Brain pericyte (primary cell): Measurements from ENCODE around the gene APP.

Experiments
- DNase-seq: peaks from one replicate; pipeline ENCODE4 v3.0.0-alpha.2; 2012; ENCODE audit warnings: low read depth, low spot score

The APP gene

DNA sequence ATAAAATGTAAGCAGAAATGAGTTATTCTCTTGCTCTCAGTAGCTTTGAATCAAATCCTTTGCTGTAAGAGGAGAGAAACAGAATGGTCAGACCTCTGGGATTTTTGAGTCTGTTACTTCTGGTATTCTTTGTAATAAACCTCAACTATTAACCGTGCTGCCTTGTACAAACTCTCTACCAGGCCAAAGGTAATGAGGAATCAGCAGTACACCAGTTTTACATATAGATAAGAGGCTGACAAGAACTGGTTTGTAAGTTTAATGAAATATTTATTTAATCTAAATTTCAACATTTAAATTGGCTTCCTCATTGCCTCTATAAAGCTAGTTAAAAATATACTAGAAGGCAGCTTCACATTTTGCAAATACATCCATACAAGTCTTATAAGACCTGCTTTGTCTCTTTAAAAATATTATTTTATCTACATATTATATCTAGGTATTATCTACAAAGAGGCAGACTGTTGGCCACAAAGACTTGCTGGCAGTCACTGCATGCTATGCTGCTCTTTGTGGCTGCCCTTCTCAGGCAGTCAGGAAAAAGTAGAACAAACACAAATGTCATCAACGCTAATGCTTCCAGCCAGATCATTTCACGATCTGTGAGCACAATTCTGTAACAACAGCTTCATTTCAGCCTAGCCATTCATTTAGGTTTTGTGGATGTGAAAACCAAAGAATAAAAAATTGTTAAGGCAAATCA is 262.8 kb downstream of the APP start:
- DNase-seq: no peak

DNA sequence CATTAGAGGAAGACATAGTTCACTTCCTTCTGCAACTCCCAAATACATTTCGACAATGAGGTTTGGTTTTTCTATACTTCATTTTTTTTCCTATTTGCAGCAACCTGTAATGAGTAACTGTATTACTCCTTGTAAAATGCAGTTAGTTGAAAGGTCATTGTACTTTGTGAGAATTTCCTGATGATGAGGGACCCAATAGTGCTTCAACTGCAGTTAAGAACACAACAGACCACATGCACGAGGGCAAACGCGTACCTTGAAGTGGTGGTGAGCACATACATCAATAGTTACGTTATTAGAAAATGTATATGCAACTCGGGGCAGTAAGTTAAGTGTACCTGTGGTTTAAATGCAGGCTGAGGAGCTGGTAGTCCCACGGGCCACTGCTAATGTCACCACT is 264.0 kb downstream of the APP start:
- DNase-seq: no peak

DNA sequence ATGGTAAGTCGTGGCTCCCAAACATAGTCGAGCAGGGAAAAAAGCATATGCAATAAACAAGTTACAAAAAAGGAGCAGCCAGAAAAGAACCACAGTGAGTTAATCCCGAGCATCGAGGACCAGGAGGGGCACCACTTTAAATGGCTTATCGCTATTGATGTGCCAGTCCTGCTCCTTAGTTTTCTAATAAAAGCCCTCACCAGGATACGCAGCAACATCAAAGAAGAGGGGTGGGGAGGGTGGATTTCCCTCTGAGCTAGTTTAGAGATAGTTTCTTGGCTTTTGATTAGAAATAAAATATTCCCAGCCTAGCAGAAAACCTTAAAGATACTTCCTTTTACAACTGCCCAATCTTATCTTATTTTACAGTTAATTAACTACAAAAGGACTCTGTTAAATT is 265.4 kb downstream of the APP start:
- no peak for DNase-seq

GRCh38 chr21:25904044-25904695 is 266.4 kb downstream of the APP start:
- DNase-seq: no peak

- no peak for DNase-seq
These were observed 267.0 kb downstream of the APP start for GRCh38 chr21:25903607-25904006.

DNA sequence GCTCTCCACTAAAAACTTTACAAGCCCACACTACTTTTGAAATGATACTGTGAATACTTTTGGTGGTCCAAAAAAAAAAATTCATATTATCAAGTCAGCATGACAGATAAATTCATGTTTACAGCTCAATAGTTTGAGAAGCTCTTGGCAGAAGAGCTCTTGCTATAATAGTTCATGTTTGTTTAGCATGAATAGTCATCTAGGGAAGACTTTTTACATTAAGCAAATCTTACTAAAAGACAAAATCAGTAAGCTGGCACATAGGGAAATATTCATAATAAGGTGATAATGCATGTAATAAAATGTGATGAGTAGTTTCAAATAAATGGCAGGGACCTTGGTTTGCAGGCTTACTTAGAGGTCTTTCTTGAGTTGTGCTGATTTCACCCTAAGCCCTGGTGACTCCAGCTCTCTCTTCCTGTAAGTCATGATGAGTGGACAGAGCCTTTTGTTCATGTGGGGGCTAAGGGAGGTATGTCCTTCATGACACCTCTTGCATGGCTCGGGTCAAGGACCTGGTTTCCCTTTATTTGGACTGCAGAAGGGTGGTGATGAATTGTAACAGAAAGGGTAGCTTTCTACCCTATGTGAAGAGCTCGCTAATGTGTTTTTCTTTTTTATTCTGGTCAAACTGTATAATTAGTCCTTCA is 269.1 kb downstream of the APP start:
- no peak for DNase-seq

GRCh38 chr21:25898671-25899070 is 271.9 kb downstream of the APP start:
- DNase-seq: no peak

GRCh38 chr21:25897383-25897782 is 273.2 kb downstream of the APP start:
- DNase-seq: no peak

- DNase-seq: no peak
These were observed 274.0 kb downstream of the APP start for GRCh38 chr21:25896501-25897056.

DNA sequence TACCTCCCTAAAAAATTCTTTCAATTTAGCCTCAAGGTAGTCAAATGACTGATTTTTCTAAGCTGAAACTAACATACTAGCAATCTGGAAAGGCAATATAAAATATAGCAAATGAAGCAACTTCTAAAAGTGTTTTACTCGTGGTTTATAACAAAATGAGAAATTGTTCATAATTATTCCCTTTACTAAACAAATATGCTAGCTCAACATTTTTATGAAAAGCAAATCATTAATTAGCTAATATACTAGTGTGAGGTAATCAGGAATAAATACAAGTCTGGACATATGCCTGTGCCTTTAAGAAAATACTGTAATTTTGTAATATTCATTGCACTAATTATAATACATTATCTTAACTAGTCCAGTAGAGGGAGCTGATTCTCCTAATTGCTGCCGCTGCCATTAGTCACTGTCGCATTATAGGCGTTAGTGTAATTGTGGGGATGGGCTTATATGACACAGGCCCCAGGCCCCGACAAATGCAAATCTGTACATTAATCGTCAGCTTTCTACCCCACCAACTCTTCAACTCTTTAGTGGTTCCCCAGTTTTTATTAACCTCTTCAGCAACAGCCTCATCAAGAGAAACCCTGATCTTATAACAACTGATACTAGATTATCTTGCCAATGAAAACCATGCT is 274.9 kb downstream of the APP start:
- DNase-seq: no peak

- DNase-seq: no peak
These were observed 277.4 kb downstream of the APP start for GRCh38 chr21:25893191-25893590.

DNA sequence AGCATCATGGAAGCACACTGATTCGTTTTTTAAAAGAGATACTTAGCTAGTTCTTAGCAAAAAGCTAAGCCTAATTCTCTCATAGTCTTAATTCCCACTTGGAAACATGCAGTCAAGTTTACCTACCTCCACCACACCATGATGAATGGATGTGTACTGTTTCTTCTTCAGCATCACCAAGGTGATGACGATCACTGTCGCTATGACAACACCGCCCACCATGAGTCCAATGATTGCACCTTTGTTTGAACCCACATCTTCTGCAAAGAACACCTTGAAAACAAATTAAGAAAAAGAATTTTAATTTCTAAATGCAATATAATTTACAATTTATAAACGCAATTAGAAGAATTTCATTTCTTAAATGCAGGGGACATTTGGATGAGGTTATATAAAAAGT is 279.0 kb downstream of the APP start:
- no peak for DNase-seq

- no peak for DNase-seq
These were observed 280.6 kb downstream of the APP start for GRCh38 chr21:25890001-25890400.

- no peak for DNase-seq
These were observed 281.9 kb downstream of the APP start for GRCh38 chr21:25888711-25889110.

DNA sequence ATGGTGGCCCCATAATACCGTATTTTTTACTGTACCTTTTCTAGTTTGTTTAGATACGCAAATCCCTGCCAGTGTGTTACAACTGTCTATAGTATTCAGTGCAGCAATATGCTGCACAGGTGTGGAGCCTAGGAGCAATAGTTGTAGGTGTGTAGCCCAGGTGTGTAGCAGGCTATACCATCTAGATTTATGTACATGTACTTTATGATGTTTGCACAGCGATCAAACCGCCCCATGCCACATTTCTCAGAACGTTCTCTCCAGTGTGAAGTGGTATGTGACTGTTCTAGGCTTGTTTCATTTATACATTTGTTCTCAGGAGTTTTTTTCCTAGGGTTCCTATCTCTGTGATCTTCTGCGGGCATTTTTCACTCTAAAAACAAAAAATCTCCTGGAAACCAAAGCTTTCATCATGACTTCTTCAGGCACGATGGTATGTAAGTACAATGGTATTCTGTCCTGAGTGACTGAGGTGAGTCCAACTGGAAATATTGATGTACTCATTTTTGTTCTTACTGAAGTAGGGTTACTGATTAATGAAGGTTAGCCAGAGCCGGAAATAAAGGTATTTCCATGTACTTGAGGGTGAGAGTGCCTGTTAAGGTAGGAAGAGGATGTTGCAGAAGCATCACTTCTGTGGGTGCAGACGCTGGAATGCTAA is 282.8 kb downstream of the APP start:
- DNase-seq: no peak

DNA sequence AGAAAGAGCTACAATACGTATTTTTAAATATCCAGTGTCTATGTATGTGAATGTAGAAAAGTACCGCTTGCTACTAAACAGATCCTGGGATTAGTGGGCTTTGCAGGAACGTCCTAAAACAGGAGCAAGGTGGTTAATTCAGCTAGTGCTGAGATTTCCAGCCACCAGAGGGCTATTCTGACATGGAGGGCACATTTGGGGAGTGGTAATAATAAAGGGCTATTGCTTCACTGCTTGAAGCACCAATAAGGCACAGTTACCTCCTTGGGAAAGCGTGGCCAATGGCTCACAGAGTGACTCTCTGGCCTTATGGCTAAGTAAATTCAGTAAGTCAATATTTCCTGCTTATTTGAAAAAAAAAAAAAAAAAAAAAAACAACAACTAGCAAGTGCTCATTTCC is 283.4 kb downstream of the APP start:
- DNase-seq: no peak

- no peak for DNase-seq
These were observed 284.7 kb downstream of the APP start for GRCh38 chr21:25885880-25886279.

GRCh38 chr21:25885405-25885804 is 285.2 kb downstream of the APP start:
- no peak for DNase-seq

GRCh38 chr21:25884311-25884710 is 286.3 kb downstream of the APP start:
- DNase-seq: no peak

DNA sequence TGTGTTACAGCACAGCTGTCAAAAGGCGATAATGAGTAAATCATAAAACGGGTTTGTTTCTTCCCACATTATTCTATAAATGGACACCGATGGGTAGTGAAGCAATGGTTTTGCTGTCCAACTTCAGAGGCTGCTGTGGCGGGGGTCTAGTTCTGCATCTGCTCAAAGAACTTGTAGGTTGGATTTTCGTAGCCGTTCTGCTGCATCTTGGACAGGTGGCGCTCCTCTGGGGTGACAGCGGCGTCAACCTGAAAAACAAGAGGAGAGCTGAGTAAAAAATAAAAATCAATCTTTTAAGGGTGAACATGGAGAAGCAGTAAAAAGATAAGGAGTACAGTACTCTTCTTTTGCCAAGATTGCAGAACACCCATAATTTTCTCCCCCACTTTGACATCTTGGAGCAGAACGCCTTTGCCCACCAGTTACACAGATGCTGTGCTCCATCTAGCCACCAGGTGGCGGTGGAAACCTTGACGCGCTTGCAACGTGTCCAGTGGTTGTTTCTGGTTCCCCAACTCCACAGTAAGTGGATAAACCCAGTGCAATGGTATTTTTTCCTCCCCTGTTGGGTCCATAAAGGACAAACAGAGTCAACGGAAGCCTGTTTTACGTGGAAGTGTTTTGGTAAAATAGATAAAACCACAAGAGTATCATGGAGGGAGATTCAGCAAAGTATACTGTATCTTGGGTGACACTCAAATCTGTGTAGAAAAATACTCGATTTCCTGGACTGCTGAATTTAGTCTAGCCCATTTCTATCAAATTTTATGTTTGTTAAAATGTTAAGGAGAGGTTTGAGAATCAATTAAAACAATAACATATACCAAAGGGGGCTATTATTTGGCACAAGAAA is 288.8 kb downstream of the APP start:
- DNase-seq: no peak

DNA sequence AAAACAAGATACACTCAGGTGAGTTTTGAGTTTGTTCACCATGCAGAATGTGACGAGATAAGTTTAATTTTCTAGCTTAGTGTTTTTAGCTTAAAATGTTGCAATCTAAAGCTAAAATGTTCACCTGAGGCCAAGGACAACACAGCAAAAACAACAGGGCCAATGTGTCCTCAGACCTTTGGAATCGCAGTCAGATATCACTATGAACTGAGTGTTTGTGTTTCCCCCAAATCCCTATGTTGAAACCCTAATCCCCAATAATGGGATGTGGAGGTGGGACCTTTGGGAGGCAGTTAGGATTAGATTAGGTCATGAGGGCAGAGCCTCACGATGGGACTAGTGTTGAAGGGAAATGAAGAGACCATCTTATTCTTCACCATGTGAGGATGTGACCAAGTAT is 291.4 kb downstream of the APP start:
- DNase-seq: no peak
